Panc1 (cell line): ENCODE data around the gene STK4. TPM values are rescaled to one million over a fixed set of nuclear protein-coding genes. Genes with fewer than 3 reads are reported as not detected.

ENCODE experiments used
- ATAC-seq: fragments of 200-7000 bp; cut with Tn5 transposase; 2 replicates; pipeline ENCODE4 v1.9.1; 2020; ENCODE audit warnings: mild to moderate bottlenecking, moderate library complexity
- BruUV-seq: library from RNA; stranded (reverse); fragments of 400-500 nt; replicated peaks from 2 replicates; lab custom pipeline; 2021; lab: Mats Ljungman, UMichigan
- CTCF ChIA-PET: fragments of 300-600 bp; sonication (Branson Sonifier 250); formaldehyde crosslinking; loops from one replicate; lab custom pipeline; 2022; ENCODE audit warnings: antibody characterized with exemption; lab: Charles Lee
- POLR2A ChIA-PET: fragments of 300-600 bp; sonication (Branson Sonifier 250); formaldehyde crosslinking; loops from one replicate; lab custom pipeline; 2022; ENCODE audit warnings: antibody characterized with exemption; lab: Charles Lee
- DNase-seq: peaks from one replicate; pipeline ENCODE4 v3.0.0-alpha.2; 2010; ENCODE audit warnings: low read depth, low spot score
- H3K27ac ChIP-seq: 2 replicates; pipeline ENCODE4 v1.5.1; 2011; ENCODE audit warnings: mild to moderate bottlenecking, low read length, inconsistent platforms
- H3K27me3 ChIP-seq: fragments of 200-500 bp; sonication (Bioruptor generic); 2 replicates; pipeline ENCODE4 v1.6.0; 2014; ENCODE audit warnings: low read length, inconsistent platforms; ENCODE audit not compliant: control insufficient read depth, insufficient read depth
- H3K36me3 ChIP-seq: fragments of 200-500 bp; sonication (Bioruptor generic); 2 replicates; pipeline ENCODE4 v1.5.1; 2014; ENCODE audit warnings: inconsistent platforms, mild to moderate bottlenecking, low read length, moderate library complexity; ENCODE audit not compliant: control insufficient read depth, insufficient read depth
- H3K4me1 ChIP-seq: 2 replicates; pipeline ENCODE4 v1.5.1; 2011; ENCODE audit warnings: inconsistent platforms, mild to moderate bottlenecking, low read length, moderate library complexity; ENCODE audit not compliant: control insufficient read depth, insufficient read depth
- H3K4me3 ChIP-seq, 2 experiments: 2 replicates each; pipeline ENCODE4 v1.5.1; 2011 to 2012; ENCODE audit warnings: low read depth in 2 of 2, low read length in 2 of 2, mild to moderate bottlenecking in 2 of 2, inconsistent platforms in 1 of 2, moderate library complexity in 1 of 2
- H3K9me3 ChIP-seq: fragments of 200-500 bp; sonication (Bioruptor generic); 2 replicates; pipeline ENCODE4 v1.5.1; 2014; ENCODE audit warnings: low read depth, mild to moderate bottlenecking, inconsistent platforms, low read length, moderate library complexity; ENCODE audit not compliant: control insufficient read depth, insufficient read depth
- CTCF ChIP-seq: fragments of 450-650 bp; IDR thresholded peaks from 2 replicates; pipeline ENCODE4 v1.5.1; 2017; ENCODE audit warnings: mild to moderate bottlenecking
- POLR2AphosphoS5 ChIP-seq: IDR thresholded peaks from 2 replicates; pipeline ENCODE4 v1.6.1; 2012; ENCODE audit warnings: mild to moderate bottlenecking, low read depth, low read length, moderate library complexity
- REST ChIP-seq, 2 experiments: IDR thresholded peaks; 2 replicates each; pipeline ENCODE4 v1.6.1; 2011 to 2012; ENCODE audit warnings: low read depth in 2 of 2, control low read depth in 1 of 2, low read length in 1 of 2, mild to moderate bottlenecking in 1 of 2, moderate library complexity in 1 of 2; ENCODE audit not compliant: insufficient read depth in 1 of 2
- SIN3A ChIP-seq: IDR thresholded peaks from 2 replicates; pipeline ENCODE4 v1.6.1; 2012; ENCODE audit warnings: low read depth, mild to moderate bottlenecking, low read length, moderate library complexity, borderline replicate concordance; ENCODE audit not compliant: insufficient read depth
- TCF7L2 ChIP-seq: IDR thresholded peaks from 2 replicates; pipeline ENCODE4 v1.6.1; 2011; ENCODE audit warnings: mild to moderate bottlenecking, low read depth, low read length, inconsistent platforms
- in situ Hi-C: cut with HindIII; loops from 2 replicates; pipeline ENCODE4 v1.10.0; 2016; ENCODE audit warnings: low sequenced_read_pairs, low pct_unique_long_range_greater_than_20kb
- intact Hi-C: fragments of 100-400 bp; cut with micrococcal nuclease; formaldehyde crosslinking; loops from one replicate; pipeline ENCODE4 v1.10.0; 2022; ENCODE audit not compliant: unreplicated experiment
- total RNA-seq: library from RNA; stranded (reverse); gene quantifications from one replicate; pipeline ENCODE4 v1.2.1, GENCODE V29; 2021; ENCODE audit not compliant: unreplicated experiment

The STK4 gene
- total RNA-seq, 1 experiment from 2014 or later: 50.2 TPM

- no peaks in the 10 kb centered on the region; the same call in 1 of the 2 replicates for H3K36me3 ChIP-seq
- in situ Hi-C loops (no loop called here), intact Hi-C loops (no loop called here)
- H3K9me3 ChIP-seq: no peaks in the 10 kb centered on the region
- POLR2A ChIA-PET: interaction anchor here (0.5 kb wide), 1 partner anchor 325 kb away, joined by 3 read pairs; no protein-coding TSS in a partner anchor
- no peak overlapping the region for H3K27ac ChIP-seq
- H3K4me3 ChIP-seq: no peak overlapping the region
- no peak for TF ChIP-seq REST (IDR thresholded peaks at IDR 0.05; ENCODE audit: insufficient read depth in 1 of 2, low read depth in 2 of 2, low read length in 1 of 2)
- no peak for TF ChIP-seq CTCF
- no peak for TF ChIP-seq POLR2AphosphoS5
- no peak for TF ChIP-seq TCF7L2
- no peak for TF ChIP-seq SIN3A
- no peak for DNase-seq
- H3K4me1 ChIP-seq: no peaks in the 10 kb centered on the region
- BruUV-seq: no TSS peak
- CTCF ChIA-PET: no interaction called here
- H3K27me3 ChIP-seq: no peaks in the 10 kb centered on the region
- no peak for ATAC-seq
Measured at GRCh38 chr20:45082468-45082867, 116.2 kb downstream of the STK4 start.

- no TSS peak for BruUV-seq
- intact Hi-C loops: no loop called here
- Histone ChIP-seq H3K27me3 (no peaks in the 10 kb centered on the region), H3K4me3 (no peak overlapping the region), H3K4me1 (no peaks in the 10 kb centered on the region), H3K9me3 (no peaks in the 10 kb centered on the region), H3K27ac (no peak overlapping the region), H3K36me3 (no peaks in the 10 kb centered on the region; the same call in 1 of the 2 replicates)
- TF ChIP-seq POLR2AphosphoS5 (no peak), SIN3A (no peak), TCF7L2 (no peak), CTCF (no peak), REST (IDR thresholded peaks at IDR 0.05; ENCODE audit: insufficient read depth in 1 of 2, low read depth in 2 of 2, low read length in 1 of 2) (no peak)
- in situ Hi-C loops: no loop called here
- no peak for ATAC-seq
- CTCF ChIA-PET: no interaction called here
- no peak for DNase-seq
- POLR2A ChIA-PET: interaction anchor here (0.5 kb wide), 1 partner anchor 324 kb away, joined by 3 read pairs; no protein-coding TSS in a partner anchor
Measured at GRCh38 chr20:45083127-45083526, 116.8 kb downstream of the STK4 start.
